Measurements from ENCODE around the gene RAD51D. TPM values are rescaled to one million over a fixed set of nuclear protein-coding genes. Genes with fewer than 3 reads are reported as not detected.
"Not testable (repeated sequence)": the region's sequence is repeated elsewhere in the genome, so short reads cannot be mapped to it uniquely, and the experiment has no call there.

RAD51D gene
- polyA plus RNA-seq, 4 donors = 9.8 to 14.5 (median 12.9) TPM

DNA sequence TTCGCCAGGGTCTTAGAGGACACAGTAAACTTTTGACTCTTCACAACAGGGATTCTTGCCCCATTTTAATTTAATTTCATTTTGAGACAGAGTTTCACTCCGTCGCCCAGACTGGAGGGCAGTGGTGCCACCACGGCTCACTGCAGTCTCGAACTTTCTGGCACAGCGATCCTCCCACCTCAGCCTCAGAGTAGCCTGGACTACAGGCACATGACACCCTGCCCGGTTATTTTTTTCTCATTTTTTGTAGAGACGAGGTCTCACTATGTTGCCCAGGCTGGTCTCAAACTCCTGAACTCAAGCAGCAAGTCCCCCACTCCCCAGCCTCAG lies 22.8 kb upstream of the RAD51D start:
- DNase-seq (ENCODE audit: low read depth in 4 of 4, low spot score in 2 of 4) = no peak

DNA sequence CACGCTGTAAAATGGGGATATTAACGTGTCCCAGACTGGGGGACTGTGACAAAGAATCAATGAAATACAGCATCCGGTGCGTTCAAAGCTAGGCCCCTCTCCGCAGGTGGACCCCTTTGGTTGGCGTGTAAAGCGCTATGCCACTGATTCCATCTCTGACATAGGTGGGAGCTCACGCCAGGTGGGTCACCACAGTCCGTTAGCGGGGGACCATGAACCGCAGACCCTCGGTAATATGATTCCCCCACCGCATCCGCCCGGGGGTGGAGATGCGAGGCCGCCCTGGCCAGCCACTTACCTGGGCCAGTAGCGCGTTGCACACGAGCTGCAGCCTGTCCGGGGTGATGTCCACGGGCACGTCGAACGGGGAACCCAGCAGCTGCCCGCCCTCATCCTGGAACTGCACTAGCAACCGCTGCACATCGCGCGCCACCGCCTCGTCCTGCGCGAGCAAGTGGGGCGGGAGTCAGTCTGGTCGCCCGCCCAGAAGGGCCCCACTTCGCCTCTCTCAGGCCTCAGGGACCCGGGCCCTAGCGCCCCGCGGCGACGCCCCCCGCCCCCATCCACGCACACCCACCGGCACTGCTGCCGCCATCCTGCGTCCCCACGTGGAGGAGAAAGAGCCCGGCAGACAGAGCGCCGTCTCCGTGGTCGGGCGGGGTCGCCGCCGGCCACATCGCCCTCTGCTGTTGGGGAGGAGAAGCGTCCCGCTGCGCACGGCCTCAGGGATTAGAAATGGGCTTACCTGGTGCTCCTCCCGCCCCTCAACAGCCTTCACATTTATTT lies 22.2 kb upstream of the RAD51D start, which contains the start of gene NLE1:
NLE1 (minus strand) TSS at position 623 of the 786 bp plus-strand sequence; CDS start at position 595, 28 bp downstream.
- peak; percentile 17 to 60 (median 45) for DNase-seq (ENCODE audit: low read depth in 4 of 4, low spot score in 2 of 4)

DNA sequence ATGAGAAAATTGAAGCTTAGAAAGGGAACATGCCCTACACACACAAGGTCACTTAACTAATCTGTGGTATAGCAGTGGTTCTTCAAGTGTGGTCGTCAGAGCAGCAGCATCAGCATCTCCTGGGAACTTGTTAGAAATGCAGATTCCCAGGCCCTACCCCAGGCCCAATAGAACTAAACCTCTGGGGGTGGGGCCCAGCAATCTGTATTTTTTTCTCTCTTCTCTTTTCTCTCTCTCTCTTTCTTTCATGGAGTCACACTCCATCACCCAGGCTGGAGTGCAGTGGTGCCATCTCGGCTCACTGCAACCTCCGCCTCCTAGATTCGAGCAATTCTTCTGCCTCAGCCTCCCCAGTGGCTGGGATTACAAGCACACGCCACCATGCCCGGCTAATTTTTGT lies 18.6 kb upstream of the RAD51D start:
- no peak for DNase-seq (ENCODE audit: low read depth in 4 of 4, low spot score in 2 of 4)

DNA sequence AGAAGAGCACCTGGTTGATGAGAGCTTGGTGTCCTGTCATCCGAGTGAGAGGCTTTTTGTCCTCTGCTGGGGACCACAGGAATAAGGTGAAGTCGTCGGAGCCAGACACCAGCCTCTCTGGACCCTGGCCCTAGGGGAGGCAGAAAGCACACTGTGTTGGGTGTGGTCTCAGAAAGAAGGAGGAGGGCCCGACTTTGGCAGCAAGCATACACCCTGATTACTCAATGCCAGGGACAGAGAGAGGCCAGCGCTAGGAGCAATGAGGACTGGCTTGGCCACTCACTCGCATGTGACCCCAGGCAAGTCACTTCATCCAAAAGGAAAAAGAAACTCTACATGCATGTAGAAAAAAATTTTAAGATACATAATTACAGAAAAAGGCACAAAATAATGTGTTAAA lies 15.7 kb upstream of the RAD51D start:
- DNase-seq (ENCODE audit: low read depth in 4 of 4, low spot score in 2 of 4) = no peak

DNA sequence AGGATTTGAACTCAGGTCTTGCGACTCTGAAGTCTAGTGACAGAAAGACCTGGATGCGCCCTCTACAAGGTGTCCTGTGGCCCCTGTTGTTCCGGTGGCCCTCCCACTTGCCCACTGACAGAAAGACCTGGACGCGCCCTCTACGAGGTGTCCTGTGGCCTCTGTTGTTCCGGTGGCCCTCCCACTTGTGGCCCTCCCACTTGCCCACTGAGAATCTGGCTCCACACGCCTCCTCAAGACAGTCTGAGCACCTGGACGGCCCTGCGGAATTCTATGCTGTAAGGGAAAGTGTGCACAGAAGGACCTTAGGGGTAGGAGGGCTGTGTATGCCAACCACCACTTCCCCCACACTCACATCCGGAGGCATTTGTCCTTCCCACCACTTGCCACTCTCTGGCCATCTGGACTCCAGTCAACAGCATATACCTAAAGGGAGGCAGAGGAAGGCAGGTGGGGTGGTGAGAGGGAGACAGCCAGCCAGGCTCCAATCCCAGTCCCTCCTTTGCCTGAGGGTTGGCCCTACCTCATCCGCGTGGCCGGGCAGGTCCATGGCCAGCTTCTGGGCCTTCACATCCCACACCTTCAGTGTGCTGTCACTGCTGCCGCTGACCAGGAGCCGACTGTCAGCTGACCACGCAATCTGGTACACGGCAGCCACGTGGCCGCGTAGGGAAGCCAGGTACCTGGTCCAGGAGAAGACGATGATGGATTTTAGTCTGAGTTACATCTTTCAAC lies 13.3 kb upstream of the RAD51D start:
- no peak for DNase-seq (ENCODE audit: low read depth in 4 of 4, low spot score in 2 of 4)

DNA sequence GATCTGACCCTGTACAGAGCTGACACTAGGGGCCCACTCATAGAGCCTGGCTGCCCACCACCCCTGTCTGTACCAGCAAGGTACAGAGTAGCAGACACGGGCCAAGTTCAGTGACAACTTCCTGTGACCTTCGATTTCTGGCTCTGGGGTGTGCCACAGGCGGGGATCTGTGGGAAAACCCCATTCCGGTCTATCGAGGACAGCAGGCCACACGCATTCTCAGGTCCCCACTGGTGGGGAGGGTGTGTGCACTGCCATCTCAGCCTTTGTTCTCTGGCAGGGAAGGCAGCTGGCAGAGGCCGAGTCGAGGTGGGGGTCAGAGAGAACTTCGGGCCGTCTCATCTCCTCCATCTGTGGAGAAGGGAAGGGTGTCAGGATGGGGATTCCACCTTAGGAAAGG lies 12.4 kb upstream of the RAD51D start:
- DNase-seq (ENCODE audit: low read depth in 4 of 4, low spot score in 2 of 4) = no peak

DNA sequence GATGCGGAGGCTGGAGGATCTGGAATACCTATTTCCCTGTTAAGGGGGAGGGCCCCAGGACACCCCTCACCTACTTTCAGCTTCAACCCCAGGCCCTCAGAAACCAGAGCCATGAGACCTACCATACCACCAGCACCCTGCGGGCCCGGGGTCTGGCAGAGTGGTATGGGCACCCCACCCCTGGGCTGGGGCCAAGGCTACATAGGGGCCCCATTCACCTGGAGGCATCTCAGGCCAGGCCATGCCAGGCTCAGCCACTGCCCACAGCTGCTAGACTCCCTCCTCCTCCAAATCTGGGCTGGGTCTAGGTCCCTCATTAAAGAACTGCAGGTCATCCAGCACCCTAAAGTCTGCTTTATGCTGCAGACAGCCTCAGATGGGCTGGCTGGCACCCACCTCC lies 10.7 kb upstream of the RAD51D start:
- DNase-seq (ENCODE audit: low read depth in 4 of 4, low spot score in 2 of 4) = no peak

DNA sequence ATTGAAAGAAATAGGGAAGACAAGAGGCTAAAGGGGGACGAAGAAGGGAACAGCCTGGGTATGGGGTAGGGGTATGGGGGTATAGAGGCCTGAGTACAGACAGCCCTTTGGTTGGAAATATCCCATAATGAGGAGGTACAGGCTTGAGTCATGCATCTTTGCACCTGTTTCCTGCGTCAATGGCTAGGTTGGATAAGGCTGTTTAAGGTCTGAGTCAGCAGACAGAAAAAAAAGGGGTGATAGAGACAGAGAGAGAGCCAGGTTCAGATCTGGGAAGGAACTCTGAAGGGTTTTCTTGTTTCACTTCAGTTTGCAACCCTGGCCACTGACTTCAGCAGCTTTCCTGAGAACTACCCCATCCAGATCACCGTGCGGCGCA lies 10.3 kb upstream of the RAD51D start:
- DNase-seq (ENCODE audit: low read depth in 4 of 4, low spot score in 2 of 4) = no peak

DNA sequence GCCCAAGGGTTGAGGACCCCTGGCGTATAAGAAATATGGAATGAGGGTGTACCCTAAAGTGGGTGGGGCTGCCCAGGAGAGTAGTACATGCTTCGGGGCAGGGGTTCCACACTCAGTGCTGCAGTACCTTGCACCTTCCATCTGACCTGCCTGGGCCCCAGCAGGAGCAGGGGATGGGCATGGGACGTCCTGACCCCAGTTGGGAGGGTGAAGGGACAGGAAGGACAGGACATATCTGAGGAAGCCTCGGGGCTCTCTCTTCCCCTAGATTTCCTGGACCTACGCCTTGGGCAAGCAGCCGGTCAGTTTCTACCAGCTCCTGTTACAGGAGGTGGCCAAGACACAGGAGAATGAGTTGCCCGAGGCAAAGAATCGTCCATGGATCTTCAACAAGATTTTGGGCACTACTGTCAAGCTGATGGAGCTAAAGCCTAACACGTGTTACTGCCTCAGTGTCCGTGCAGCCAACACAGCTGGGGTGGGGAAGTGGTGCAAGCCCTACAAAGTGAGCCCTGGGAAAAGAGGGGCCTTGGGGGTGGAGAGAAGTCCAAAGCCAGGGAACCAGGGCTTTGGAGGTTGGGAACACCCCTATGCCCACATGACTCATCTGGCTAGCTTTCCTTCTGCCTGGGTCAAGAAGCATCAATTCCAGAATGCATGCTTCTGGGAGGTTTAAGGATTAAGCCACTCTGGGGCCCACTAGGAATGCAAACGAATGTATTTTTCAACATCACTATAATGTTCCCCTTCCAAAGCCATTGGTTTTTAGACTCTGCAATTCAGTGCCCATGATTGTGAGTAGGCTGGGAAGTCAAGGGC lies 9.7 kb upstream of the RAD51D start:
- no peak for DNase-seq (ENCODE audit: low read depth in 4 of 4, low spot score in 2 of 4)

DNA sequence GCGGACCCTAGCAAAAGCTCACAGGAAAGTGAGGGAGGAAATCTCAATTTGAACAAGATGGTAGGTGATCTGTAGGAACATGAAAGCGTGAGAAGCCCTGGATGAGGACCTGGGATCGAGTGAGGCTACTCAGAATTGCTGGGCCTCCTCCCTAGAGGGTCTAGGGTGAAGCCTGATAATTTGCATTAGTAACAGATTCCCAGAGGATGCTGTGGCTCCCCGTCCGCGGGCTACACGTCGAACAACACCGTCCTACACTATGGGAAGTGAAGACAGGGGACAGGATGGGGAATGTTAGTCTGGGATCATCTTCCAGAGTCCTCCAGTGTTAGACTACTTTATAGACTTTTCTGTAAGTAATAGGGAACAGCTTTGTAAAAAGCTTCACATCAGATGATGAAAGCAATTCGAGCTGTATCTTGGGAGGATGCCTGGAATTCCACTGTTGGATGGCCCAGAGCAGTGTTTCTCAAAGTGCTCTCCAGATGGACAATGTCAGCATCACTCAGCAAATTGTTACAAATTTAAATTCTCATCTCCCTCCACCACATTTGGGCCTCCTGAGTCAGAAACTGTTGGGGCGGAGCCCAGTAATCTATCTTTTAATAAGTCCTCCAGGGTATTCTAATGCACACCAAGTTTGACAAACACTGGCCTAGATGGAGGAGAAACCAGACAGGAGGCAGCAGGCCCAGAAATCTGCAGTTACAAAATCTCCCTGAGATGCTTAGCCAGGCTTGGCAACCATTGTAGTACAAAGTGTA lies 8.3 kb upstream of the RAD51D start:
- DNase-seq (ENCODE audit: low read depth in 4 of 4, low spot score in 2 of 4) = no peak

DNA sequence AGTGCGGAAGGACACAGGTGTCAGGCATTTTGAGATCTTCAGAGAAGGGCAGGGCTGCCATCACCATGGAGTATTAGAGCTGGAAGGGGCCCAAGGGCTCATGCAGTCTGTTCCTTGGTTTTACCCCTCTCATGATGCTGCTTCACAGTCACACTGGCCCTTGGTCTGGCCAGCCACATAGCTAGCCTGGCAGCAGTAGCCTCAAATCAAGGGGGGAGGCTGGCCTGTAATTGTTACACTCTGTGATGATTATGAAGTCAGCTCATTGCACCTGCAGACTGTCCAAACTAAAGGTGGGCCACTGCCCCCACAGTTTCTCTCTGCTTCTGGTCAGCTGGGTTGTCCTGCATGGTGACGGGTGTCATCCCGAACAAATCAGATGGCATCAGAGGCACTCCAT lies 1.7 kb upstream of the RAD51D start, which contains the start of gene FNDC8:
FNDC8 (plus strand) TSS at position 301 of the 400 bp plus-strand sequence; CDS start at position 380, 79 bp downstream.
- DNase-seq (ENCODE audit: low read depth in 4 of 4, low spot score in 2 of 4) = no peak

DNA sequence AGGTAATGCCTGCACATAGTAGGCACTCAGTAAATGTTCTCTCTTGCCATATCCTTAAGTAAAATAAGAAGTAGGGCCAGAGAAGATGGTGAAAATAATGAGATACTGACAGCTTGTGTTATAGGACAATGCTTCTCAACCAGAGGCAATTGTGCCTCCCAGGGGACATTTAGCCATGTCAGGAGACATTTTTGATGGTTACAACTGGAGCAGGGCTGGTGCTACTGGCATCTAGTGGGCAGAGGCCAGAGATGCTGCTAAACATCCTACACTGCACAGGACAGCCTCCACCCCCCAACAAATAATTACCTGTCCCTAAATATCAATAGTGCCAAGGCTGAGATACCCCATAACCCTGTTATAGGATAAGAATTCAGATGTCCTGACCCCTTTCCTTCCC lies 1.7 kb downstream of the RAD51D start:
- DNase-seq (ENCODE audit: low read depth in 4 of 4, low spot score in 2 of 4) = no peak

DNA sequence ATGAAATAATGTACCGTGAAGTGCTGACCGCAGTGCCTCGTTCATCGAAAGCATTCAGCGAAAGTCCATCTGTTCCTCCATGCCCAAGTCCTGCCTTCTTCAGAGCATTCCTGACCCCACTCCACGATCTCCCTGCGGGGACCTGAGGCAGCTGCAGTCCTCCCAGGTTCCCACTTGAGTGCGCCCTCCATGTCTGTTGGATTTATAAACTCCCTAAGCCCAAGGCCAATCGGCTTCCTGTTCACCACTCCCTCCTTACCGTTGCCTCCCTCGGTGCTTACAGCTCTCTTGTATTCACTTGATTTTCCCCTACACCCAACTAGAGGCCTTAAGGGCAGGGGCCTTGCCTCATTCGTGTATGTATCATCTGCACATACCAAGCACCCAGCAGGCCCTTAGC lies 2.8 kb downstream of the RAD51D start:
- DNase-seq (ENCODE audit: low read depth in 4 of 4, low spot score in 2 of 4) = no peak

DNA sequence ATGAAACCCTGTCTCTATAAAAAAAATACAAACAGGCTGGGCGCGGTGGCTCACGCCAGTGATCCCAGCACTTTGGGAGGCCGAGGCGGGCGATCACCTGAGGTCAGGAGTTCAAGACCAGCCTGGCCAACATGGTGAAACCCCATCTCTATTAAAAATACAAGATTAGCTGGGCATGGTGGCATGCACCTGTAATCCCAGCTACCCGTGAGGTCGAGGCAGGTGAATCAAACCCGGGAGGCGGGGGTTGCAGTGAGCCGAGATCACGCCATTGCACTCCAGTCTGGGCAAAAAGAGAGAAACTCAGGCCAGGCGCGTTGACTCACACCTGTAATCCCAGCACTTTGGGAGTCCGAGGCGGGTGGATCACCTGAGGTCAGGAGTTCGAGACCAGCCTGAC lies 8.9 kb downstream of the RAD51D start:
- not testable (repeated sequence) for DNase-seq (ENCODE audit: low read depth in 4 of 4, low spot score in 2 of 4)

DNA sequence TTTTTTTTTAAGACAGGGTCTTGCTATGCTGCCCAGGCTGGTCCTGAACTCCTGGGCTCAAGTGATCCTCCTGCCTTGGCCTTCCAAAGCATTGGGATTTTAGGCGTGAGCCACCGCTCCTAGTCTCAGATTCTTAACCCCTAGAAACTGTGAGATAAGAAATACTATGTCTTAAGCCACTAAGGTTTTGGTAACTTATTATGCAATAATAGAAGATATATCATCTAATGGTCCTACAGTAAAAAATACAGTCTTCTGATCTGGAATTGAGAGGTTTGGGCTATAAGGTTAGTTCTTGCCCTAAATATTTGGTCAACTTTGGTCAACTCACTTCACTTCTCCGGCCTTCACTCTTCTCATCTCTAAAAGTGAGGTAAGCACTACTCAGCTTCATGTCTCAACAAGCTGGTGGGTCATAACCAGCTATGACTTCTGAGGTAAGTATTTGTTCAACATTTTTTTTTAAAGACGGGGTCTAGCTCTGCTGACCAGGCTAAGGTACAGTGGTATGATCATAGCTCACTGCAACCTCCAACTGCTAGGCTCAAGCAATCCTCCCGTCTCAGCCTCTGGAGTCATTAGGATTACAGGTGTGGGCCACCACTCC lies 14.7 kb downstream of the RAD51D start:
- DNase-seq (ENCODE audit: low read depth in 4 of 4, low spot score in 2 of 4) = no peak

DNA sequence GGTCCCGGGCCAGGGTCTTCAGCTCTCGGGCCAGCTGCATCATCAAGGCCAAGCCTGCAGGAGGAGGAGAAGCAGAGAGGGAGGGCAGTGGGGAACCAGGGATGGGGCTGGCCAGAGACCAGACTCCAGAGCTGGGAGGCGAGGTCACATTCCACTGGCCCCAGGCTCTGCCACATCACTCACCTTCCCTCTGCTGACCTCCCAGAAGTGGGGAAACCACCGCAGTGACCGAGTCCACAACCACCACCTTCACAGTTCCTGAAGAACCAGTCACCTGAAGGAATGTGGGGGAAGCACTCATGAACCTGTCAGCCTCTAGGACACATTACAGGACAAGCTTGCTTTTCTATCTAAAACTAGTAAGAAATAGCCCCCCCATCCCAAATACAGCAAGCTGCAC lies 16.4 kb downstream of the RAD51D start:
- DNase-seq (ENCODE audit: low read depth in 4 of 4, low spot score in 2 of 4) = no peak

DNA sequence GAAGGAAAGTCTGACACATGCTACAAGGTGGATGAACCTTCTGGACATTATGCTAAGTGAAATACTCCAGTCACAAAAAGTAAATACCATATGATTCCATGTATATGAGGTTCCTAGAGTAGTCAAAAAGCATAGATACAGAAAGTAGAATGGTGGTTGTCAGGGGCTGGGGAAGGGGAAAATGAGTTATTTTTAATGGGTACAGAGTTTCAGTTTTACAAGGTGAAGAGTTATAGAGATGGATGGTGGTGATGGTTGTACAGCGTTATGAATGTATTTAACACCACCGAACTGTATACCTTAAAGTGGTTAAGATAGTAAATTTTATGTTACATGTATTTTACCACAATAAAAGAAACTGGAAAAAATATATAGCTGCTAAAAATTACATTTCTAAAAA lies 17.9 kb downstream of the RAD51D start:
- no peak for DNase-seq (ENCODE audit: low read depth in 4 of 4, low spot score in 2 of 4)

DNA sequence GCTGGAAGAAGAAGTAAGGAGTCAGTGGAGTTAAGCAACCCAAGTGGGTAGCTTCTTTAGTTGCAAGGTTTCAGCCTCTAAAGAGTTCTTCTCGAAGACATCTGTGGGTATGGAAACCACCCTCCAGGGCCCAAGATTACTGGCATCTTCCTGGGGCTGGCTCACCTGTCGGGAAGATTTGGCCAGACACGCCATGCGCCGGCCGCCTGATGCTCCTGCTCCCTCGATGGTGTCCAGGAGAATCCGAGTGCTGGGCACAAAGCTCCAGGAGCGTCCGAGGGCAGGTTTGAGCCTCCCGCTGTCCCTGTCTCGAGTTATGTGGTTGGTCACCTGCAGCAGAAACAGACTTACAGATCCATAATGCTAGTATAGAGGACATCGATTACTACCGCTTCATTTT lies 18.6 kb downstream of the RAD51D start:
- no peak for DNase-seq (ENCODE audit: low read depth in 4 of 4, low spot score in 2 of 4)

DNA sequence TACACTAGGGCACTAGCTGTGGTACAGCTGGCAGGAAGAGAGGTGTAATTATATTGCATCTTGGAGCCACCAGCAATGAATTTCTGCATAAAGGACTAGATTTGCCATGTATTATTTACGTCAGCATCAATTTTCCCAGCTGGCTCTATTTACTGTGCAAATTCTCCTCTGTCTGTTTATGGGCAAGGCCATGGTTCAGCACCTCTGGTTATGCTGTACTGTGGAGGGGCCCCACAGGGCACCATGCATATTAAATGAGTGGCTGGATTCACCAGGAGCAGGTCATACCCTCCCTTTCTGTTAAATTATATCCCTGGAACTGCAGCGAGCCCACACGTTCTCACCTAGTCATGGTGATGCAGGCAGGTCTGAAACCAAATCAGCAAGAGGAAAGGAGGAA lies 19.8 kb downstream of the RAD51D start:
- no peak for DNase-seq (ENCODE audit: low read depth in 4 of 4, low spot score in 2 of 4)

DNA sequence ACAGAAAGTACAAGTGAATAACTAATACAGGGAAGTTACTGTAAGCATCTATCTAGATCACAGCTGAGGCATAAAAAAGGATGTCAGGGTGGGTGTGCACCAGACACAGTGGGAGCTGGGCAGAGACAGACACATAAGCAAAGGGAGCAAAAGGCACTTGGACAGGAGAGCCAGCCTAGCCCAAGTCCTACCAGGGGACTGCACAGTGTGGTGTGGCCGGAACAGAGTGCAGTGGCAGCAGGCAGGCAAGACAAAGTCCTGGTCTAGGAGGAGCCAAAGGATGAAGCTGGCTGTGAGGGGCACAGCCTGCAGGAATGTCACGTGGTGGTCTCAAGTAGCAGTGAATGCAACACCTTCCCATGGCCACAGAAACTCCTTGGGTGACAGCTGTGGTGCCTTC lies 21.9 kb downstream of the RAD51D start:
- no peak for DNase-seq (ENCODE audit: low read depth in 4 of 4, low spot score in 2 of 4)
